HCEC 1CT (cell line): ENCODE data around the gene TPT1.
"Not testable (repeated sequence)": the region's sequence is repeated elsewhere in the genome, so short reads cannot be mapped to it uniquely, and the experiment has no call there.

Experiments used
- DNase-seq: peaks from one replicate; pipeline ENCODE4 v3.0.0-alpha.2; 2017

TPT1 gene

GRCh38 chr13:45365558-45365885, 24.5 kb upstream of the TPT1 start:
- no peak for DNase-seq

GRCh38 chr13:45364876-45365557, 24.0 kb upstream of the TPT1 start:
- DNase-seq = no peak

GRCh38 chr13:45362939-45363338, 22.0 kb upstream of the TPT1 start:
- DNase-seq = no peak

GRCh38 chr13:45361596-45362206, 20.7 kb upstream of the TPT1 start:
- DNase-seq = peak; percentile 22

- DNase-seq = no peak
These were observed 16.1 kb upstream of the TPT1 start for GRCh38 chr13:45356966-45357672.

GRCh38 chr13:45353895-45354294, 12.9 kb upstream of the TPT1 start:
- no peak for DNase-seq

- DNase-seq = no peak
These were observed 11.0 kb upstream of the TPT1 start for GRCh38 chr13:45352031-45352430.

GRCh38 chr13:45350152-45350551, 9.2 kb upstream of the TPT1 start:
- no peak for DNase-seq

GRCh38 chr13:45349438-45349837, 8.5 kb upstream of the TPT1 start:
- DNase-seq = peak; percentile 29

GRCh38 chr13:45344064-45344463, 3.1 kb upstream of the TPT1 start:
- not testable (repeated sequence) for DNase-seq

GRCh38 chr13:45343102-45343501, 2.1 kb upstream of the TPT1 start:
- not testable (repeated sequence) for DNase-seq

GRCh38 chr13:45342668-45343067, 1.7 kb upstream of the TPT1 start:
- DNase-seq = not testable (repeated sequence)

GRCh38 chr13:45341799-45342500, 967 bp upstream of the TPT1 start:
- DNase-seq = peak; percentile 60

GRCh38 chr13:45340422-45341033, 455 bp downstream of the TPT1 start:
- peak; percentile 90 for DNase-seq

- no peak for DNase-seq
These were observed 1.1 kb downstream of the TPT1 start for GRCh38 chr13:45339867-45340266.

GRCh38 chr13:45339399-45339798, 1.6 kb downstream of the TPT1 start:
- no peak for DNase-seq

- no peak for DNase-seq
These were observed 3.2 kb downstream of the TPT1 start for GRCh38 chr13:45337803-45338202.

- no peak for DNase-seq
These were observed 3.6 kb downstream of the TPT1 start for GRCh38 chr13:45337395-45337794.

- no peak for DNase-seq
These were observed 4.8 kb downstream of the TPT1 start for GRCh38 chr13:45336025-45336800.

GRCh38 chr13:45335397-45336024, 5.5 kb downstream of the TPT1 start:
- no peak for DNase-seq

- no peak for DNase-seq
These were observed 6.7 kb downstream of the TPT1 start for GRCh38 chr13:45333977-45334922.
